ENCODE results near the gene SPATA33. TPM values are rescaled to one million over a fixed set of nuclear protein-coding genes. Genes with fewer than 3 reads are reported as not detected.
A peak's percentile ranks its signal among the peaks of the same experiment; 100 is the strongest.

Gene SPATA33
- polyA plus RNA-seq, 2 of the 4 experiments (the other 2 are of a cell fraction) = 6.1 to 12.1 TPM

DNA sequence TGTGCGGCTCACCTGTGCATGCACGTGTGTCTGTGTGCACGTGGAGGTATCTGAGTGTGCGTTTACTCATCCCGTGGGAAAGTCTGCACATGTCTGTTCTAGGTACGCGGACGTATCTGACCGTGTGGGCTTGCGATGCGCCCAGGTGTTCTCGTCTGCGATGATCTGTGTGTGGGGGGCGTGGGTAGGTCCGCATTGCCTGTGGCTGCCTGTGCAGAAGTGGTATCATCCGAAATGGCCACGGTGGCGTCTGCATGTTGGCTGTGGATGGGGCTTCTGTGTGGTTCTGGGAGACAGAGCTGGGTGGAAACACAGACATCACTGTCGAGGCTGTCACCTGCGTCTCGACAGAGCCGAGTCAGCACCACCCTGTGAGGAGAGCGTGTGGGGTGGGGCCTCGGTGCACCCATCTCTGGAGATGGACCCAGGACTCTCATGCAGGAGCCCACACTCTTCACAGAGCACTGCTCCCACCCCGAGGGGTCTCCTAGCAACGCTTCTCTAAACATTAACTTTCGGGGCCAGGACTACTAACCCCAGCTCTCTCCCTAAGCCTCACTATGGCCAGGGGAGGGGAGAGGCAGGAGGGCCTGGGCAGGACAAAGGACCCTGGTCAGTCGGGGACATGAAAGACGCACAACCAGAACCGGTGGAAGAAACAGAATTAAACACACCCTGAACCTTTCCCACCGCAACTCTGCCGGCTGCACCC, 35.8 kb upstream of the SPATA33 start:
- CTCF ChIA-PET = interaction anchor here (1.0 to 2.3 kb wide), 3 partner anchors 13 to 149 kb away, joined by 3 to 12 read pairs (median 4); no protein-coding TSS in a partner anchor
- H3K4me3 ChIP-seq = no peak overlapping the region
- no peak for ATAC-seq
- no peak for DNase-seq (ENCODE audit: low read depth in 1 of 2, low spot score in 1 of 2)
- no peak overlapping the region for H3K4me2 ChIP-seq
- TF ChIP-seq MAFK (IDR thresholded peaks at IDR 0.05; ENCODE audit: partially characterized antibody) (peak; percentile 24), CHD2 (IDR thresholded peaks at IDR 0.05; ENCODE audit: low read length, partially characterized antibody) (no peak)
- no peak overlapping the region for H3K27ac ChIP-seq
- POLR2A ChIA-PET = no interaction called here
- no peak for FAIRE-seq
- peaks cover 19% of the 10 kb centered on the region for H3K4me1 ChIP-seq
- H3K9me3 ChIP-seq = no peaks in the 10 kb centered on the region
- WGBS (ENCODE audit: missing lambda C conversion rate) = 86% methylated on average over 25 of the region's 32 CpGs

DNA sequence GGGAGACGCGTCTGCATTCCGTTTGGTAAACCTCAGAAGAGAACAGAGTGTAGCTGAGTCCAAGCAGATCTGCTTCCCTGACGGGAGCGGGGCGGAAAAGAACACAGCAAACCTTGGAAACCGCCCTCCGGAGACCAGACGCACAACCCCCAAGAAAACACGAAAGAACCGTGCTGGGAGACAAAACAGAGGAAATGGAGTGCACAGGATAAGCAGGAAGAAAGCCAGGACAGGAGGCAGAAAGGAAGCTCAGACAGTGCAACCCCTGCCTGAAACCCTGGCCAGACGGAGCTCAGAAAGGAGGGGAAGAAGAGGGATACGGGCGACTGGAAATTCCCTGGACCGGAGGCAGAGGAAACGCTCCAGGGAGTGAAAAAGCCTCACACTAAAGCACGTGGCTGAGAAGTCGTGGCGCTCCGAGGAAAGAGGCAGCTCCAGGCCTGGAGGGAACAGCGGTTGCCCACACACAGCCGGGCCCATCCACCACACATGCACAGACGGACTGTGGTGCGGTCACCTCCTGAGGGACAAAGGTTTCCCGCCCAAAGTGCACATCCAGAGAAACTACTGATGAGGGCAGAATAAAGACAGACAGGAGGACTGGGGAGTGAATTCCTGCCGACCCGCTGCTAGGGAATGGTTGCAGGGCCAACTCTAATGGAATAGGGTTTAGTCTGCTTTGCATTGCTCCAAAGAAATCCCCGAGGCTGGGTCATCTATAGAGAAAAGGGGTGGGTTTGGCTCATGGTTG, 34.0 kb upstream of the SPATA33 start:
- Histone ChIP-seq H3K9me3 (no peaks in the 10 kb centered on the region), H3K27ac (no peak overlapping the region), H3K4me2 (no peak overlapping the region), H3K4me3 (no peak overlapping the region), H3K4me1 (peaks cover 11% of the 10 kb centered on the region)
- ATAC-seq (peak; percentile 1 to 11; a peak in 3 of 6 replicates), FAIRE-seq (no peak), DNase-seq (ENCODE audit: low read depth in 1 of 2, low spot score in 1 of 2) (no peak)
- POLR2A ChIA-PET = interaction anchor here (1.1 kb wide), 1 partner anchor 10 kb away, joined by 5 read pairs; no protein-coding TSS in a partner anchor
- TF ChIP-seq TFCP2L1 (CRISPR knock-in tag; IDR thresholded peaks at IDR 0.05) = no peak
- TF ChIP-seq RARB (CRISPR knock-in tag; IDR thresholded peaks at IDR 0.05) = no peak
- no peak for TF ChIP-seq GATA3 (IDR thresholded peaks at IDR 0.05; ENCODE audit: borderline replicate concordance)
- no peak for TF ChIP-seq TP53 (CRISPR knock-in tag; IDR thresholded peaks at IDR 0.05)
- TF ChIP-seq, protein P1, sequence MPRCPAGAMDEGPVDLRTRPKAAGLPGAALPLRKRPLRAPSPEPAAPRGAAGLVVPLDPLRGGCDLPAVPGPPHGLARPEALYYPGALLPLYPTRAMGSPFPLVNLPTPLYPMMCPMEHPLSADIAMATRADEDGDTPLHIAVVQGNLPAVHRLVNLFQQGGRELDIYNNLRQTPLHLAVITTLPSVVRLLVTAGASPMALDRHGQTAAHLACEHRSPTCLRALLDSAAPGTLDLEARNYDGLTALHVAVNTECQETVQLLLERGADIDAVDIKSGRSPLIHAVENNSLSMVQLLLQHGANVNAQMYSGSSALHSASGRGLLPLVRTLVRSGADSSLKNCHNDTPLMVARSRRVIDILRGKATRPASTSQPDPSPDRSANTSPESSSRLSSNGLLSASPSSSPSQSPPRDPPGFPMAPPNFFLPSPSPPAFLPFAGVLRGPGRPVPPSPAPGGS (IDR thresholded peaks at IDR 0.05) = no peak
- TF ChIP-seq ZC3H11A (IDR thresholded peaks at IDR 0.05) = no peak
- TF ChIP-seq RCOR1 (IDR thresholded peaks at IDR 0.05; ENCODE audit: low read depth, low read length) = no peak
- no peak for TF ChIP-seq HES2 (IDR thresholded peaks at IDR 0.05)
- no peak for TF ChIP-seq FOSL2 (IDR thresholded peaks at IDR 0.05)
- TF ChIP-seq FOSL2 (CRISPR knock-in tag; IDR thresholded peaks at IDR 0.05) = no peak
- TF ChIP-seq ESRRA (IDR thresholded peaks at IDR 0.05; ENCODE audit: borderline replicate concordance, low read length) = no peak
- TF ChIP-seq CHD4 (IDR thresholded peaks at IDR 0.05; ENCODE audit: borderline replicate concordance) = no peak
- TF ChIP-seq RNF2 (IDR thresholded peaks at IDR 0.05; ENCODE audit: borderline replicate concordance, low read depth) = no peak
- TF ChIP-seq HOXA7 (CRISPR knock-in tag; IDR thresholded peaks at IDR 0.05) = no peak
- TF ChIP-seq SMC3 (IDR thresholded peaks at IDR 0.05) = no peak
- TF ChIP-seq, protein P2, sequence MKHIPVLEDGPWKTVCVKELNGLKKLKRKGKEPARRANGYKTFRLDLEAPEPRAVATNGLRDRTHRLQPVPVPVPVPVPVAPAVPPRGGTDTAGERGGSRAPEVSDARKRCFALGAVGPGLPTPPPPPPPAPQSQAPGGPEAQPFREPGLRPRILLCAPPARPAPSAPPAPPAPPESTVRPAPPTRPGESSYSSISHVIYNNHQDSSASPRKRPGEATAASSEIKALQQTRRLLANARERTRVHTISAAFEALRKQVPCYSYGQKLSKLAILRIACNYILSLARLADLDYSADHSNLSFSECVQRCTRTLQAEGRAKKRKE (CRISPR knock-in tag; IDR thresholded peaks at IDR 0.05; ENCODE audit: low read depth) = no peak
- TF ChIP-seq MYC (IDR thresholded peaks at IDR 0.05; ENCODE audit: borderline replicate concordance, low read length) = no peak
- TF ChIP-seq CHD2 (IDR thresholded peaks at IDR 0.05; ENCODE audit: low read length, partially characterized antibody) = no peak
- TF ChIP-seq RAD21 (conservative IDR thresholded peaks at IDR 0.05 in 1 of 2, IDR thresholded peaks at IDR 0.05 in 1 of 2) = no peak
- TF ChIP-seq MAFK (IDR thresholded peaks at IDR 0.05; ENCODE audit: partially characterized antibody) = no peak
- no peak for TF ChIP-seq ZFP36 (IDR thresholded peaks at IDR 0.05; ENCODE audit: borderline replicate concordance, partially characterized antibody)
- CTCF ChIA-PET = interaction anchor here (1.0 to 2.3 kb wide), 6 partner anchors 9 to 76 kb away, joined by 3 to 12 read pairs (median 4); no protein-coding TSS in a partner anchor
- WGBS (ENCODE audit: missing lambda C conversion rate) = 74% methylated on average over 28 of the region's 28 CpGs

Measured in A549 (cell line).